Islet precursor cell (in vitro differentiated cells): ENCODE data around the gene ZFAND6.
"Not testable (repeated sequence)": the region's sequence is repeated elsewhere in the genome, so short reads cannot be mapped to it uniquely, and the experiment has no call there.

ENCODE experiments used
- DNase-seq: peaks from one replicate; pipeline ENCODE4 v3.0.0-alpha.2; 2018

Gene ZFAND6

DNA sequence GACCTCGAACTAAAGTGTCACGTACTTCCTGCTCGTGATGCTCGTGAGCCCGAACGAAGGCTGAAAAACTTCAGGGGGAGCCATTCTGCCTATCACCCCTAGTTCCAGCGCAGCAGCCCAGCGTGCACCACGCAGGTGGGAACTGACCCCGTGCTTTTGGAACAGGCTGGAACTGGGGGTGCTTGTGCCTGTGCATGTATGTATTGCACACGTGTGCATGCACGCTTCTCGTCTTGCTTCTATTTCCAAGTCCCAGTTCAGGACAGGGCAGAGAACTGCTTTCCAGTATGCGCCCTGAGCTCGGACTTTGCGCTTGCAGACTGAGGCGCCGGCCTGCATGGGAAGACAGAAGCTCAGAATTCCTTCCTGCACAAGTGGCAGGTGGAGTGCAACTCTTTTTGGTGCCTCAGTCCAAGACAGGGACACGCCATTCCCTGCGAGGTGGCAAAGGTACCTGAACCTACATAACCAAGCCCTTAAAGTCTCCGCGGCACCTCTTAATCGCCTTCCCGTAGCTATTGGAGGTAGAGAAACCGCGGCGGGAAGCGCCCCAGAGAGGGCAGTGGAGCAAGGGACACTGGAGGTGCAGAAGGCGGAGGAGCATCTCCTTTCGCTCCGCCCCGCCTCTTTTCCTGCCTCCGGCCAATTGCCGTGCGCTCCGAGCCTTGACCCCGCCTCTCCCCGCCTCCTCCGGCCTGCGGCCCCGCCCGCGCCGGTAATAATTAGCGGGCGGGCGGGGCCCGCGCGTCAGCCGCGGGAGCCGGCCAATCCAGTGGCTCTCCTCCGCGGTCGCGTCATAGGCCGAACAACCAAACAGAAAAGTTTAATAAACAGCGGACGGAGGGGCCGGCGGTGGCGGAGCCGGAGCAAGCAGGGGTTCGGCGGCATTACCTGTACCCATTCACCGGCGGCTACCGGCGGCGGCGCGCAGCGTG lies at the start of gene ZFAND6:
TSS of gene ZFAND6 (plus strand) at position 826 of the 935 bp plus-strand sequence. CDS start 60,669 bp downstream, outside the sequence.
- peak; percentile 97 for DNase-seq

DNA sequence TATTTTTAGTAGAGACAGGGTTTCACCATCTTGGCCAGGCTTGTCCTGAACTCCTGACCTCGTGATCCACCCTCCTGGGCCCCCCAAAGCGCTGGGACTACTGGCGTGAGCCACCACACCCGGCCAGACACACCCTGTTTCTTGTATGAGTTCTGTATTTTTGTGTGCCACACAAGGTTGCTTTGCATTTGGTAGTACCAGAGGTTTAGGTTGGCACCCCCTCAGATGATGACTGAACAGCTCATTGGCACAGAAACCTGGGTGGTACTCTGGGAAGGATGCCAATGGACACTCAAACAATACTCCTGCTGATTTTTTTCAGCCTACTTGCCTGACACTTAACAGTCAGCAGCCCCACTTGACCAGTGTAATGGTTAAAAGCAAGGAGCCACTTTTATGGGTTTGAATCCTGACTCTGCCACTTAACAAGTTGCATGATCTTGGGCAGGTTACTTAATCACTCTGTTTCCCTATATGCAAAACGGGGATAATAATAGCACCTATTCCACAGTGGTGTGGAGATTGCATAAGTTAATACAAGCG lies 49.3 kb upstream of the ZFAND6 start:
- DNase-seq: no peak

DNA sequence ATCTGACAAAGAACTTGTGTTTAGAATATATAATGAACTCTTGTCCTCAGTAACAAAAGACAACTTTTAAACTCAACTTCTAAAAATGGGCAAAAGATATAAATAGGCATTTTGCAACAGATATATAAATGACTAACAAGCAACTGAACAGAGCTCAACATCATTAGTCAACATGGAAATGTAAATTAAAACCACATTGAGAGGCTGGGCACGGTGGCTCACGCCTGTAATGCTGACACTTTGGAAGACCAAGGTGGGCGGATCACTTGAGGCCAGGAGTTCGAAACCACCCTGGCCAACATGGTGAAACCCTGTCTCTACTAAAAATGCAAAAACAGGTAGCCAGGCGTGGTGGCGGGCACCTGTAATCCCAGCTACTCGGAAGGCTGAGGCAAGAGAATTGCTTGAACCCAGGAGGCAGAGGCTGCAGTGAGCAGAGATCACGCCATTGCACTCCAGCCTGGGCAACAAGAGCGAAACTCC lies 48.4 kb upstream of the ZFAND6 start:
- not testable (repeated sequence) for DNase-seq

DNA sequence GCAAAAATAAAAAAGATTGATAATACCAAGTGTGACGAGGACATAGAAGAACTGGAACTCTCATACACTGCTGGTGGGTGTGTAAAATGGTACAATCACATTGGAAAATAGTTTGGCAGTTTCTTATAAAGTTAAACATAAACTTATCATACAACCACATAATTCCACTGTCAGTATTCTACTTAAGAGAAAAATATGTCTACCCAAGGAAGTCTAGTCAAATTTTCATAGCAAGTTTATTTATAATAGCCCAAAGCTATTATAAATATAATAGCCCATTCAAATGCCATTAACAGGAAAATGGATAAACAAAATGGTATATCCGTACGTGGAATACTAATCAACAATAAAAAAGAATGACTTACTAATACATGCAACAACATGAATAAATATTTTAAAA lies 47.9 kb upstream of the ZFAND6 start:
- DNase-seq: no peak

DNA sequence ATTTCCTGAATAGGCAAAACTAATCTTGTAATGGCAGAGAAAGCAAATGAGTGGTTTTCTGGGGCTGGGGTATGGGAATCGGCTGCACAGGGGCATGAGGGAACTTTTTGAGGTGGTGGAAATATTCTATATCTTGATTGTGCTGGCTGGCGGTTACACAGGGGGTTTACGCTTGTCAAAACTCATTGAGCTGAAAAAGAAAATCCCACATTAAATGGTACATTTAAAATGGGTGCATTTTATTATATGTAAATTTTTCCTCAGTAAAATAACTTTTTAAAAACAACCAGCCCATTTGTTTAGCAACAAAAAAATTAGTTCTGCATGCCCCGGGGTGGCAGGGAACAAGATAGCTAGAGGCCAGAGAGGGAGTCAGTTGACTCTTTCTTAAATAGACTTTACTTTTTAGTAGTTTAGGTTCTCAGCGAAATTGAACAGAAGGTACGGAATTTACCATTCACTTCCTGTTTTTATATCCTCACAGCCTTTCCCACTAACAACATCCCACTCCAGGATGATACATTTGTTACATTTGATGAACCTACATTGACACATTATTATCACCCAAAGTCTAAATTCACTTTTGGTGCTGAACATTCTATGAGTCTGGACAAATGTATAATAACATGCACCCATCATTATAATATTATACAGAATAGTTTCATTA lies 47.3 kb upstream of the ZFAND6 start:
- DNase-seq: no peak

DNA sequence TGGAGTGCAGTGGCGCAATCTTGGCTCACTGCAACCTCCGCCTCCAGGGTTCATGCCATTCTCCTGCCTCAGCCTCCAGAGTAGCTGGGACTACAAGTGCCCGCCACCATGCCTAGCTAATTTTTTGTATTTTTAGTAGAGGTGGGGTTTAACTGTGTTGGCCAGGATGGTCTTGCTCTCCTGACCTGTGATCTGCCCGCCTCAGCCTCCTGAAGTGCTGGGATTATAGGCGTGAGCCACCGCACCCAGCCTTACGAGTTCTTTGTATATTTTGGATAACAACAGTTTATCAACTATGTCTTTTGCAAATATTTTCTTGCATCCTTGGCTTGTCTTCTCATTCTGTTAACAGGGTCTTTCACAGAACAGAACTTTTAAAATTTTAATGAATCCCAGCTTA lies 45.3 kb upstream of the ZFAND6 start:
- not testable (repeated sequence) for DNase-seq

DNA sequence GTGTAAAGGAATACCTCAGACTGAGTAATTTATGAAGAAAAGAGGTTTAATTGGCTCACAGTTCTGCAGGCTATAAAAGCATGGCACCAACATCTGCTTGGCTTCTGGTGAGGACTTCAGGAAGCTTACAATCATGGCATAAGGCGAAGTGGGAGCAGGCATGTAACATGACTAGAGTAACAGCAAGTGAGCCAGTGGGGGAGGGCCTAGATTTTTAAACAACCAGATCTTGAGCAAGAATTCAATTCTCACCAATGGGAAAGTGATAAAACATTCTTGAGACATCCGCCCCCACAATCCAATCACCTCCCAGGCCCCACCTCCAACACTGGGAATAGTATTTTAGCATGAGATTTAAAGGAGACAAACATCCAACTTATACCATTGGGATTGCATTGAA lies 44.3 kb upstream of the ZFAND6 start:
- DNase-seq: no peak

DNA sequence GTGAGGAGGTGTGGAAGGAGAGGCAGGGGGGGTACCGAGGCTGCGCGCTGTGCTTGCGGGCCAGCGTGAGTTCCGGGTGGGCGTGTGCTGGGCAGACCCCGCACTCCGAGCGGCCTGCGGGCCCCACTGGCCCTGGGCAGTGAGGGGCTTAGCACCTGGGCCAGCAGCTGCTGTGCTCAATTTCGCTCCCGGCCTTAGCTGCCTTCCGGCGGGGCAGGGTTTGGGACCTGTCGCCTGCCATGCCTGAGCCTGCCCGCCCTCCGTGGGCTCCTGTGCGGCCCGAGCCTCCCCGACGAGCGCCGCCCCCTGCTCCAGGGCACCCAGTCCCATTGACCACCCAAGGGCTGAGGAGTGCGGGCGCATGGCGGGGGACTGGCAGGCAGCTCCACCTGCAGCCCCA lies 43.0 kb upstream of the ZFAND6 start:
- not testable (repeated sequence) for DNase-seq

DNA sequence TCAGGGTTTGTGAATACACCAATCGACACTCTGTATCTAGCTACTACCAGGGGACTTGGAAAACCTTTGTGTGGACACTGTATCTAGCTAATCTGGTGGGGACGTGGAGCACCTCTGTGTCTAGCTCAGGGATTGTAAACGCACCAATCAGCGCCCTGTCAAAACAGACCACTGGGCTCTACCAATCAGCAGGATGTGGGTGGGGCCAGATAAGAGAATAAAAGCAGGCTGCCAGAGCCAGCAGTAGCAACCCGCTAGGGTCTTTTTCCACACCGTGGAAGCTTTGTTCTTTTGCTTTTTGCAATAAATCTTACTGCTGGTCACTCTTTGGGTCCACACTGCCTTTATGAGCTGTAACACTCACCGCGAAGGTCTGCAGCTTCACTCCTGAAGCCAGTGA lies 42.3 kb upstream of the ZFAND6 start:
- DNase-seq: not testable (repeated sequence)

DNA sequence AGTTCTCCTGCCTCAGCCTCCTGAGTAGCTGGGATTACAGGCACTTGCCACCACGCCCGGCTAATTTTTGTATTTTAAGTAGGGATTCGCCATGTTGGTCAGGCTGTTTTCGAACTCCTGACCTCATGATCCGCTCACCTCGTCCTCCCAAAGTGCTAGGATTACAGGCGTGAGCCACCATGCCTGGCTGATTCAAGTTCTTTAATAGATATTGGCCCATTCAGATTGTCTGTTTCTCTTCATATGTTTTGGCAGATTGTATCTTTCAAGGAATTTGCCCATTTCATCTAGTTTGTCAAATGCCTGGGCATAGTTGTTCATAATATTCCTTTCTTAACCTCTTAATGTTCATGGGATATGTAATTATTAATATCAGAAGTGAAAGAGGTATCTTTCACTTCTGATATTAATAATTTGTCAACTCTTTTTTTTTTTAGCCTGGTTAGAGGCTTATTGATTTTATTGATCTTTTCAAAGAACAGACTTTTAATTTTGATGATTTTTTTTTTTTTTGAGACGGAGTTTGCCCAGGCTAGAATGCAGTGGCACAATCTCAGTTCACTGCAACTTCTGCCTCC lies 40.2 kb upstream of the ZFAND6 start:
- DNase-seq: no peak

DNA sequence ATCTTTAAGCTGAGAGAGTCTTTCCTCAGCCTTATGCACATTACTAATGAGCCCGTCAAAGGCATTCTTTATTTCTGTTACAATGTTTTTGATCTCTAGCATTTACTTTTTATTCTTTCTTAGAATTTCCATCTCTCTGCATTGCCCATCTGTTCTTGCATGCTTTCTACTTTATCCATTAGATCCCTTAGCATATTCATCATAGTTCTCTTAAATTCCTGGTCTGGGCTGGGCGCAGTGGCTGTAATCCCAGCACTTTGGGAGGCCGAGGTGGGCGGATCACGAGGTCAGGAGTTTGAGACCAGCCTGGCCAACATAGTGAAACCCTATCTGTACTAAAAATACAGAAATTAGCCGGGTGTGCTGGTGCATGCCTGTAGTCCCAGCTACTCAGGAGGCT lies 39.3 kb upstream of the ZFAND6 start:
- DNase-seq: not testable (repeated sequence)

DNA sequence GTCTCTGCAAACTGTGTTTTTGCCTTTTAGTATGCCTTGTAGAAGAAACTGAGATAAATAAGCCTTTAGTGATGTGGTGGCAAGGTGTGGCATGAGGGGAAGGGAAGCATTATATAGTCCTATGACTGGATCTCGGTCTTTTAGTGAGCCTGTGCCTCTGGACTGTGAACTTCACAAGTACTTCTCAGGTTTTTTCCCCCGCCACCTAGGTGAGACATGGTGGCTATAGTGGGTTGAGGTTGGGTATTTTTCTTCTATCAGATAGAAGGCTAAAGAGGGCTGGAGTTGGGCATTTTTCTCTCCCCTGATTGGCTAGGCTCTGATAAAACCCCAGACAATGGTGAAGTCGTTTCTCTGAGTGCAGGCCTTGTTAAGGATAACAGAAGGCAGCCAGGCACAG lies 38.7 kb upstream of the ZFAND6 start:
- no peak for DNase-seq

DNA sequence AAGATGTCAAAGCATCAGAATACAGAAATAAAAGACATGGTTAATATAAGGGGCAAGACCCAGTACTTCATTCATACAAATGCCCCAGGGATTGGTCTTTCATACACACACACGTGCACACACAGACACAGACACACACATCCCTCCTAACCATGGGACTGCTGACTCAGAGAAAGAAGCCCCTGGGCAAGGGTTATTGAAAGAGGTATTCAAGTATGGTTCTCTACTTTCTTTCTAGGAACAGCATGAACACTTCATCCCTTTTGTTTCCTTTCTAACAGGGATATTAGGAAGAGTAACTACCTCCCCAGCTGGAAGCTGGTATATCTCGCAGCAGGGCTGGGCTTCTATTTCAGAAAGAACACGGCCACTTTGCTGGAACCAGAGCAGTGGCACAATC lies 33.2 kb upstream of the ZFAND6 start:
- no peak for DNase-seq

DNA sequence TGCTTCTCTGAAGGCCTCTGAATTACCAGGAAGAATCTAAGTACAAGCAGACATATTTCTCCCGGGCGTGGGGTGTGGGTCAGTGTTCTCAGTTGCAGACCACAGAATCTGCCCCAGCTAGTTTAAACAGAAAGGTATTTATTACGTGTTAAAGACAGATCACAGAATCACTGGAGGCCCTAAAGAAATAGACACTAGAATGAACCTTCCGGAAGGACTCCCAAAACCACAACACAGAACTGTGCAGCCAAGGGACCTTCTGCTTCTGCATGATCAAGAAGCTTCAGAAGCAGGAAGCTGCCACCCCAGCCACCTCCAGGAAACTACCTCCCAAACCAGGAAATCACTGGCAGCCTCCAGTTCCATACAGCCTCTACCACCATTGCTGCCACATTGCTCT lies 32.7 kb upstream of the ZFAND6 start:
- DNase-seq: no peak

DNA sequence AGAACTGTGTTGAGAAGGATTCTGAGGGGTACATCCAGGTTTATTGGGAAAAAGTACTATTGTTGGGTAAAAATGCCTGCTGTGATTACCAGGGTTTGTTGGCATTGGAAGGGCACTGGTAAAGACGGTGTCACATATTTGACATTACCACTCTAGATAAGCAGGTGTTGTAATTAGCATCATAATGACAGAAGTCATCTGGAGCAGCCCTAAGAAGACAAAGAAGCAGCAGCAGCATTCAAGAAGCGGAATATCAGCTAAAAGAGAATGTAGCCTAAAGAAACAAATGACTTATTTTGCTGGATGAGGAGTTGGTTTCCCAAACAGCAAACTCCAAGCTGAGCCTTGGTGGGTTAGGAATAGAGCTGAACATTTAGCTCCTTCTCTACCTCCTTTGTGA lies 30.5 kb upstream of the ZFAND6 start:
- no peak for DNase-seq

DNA sequence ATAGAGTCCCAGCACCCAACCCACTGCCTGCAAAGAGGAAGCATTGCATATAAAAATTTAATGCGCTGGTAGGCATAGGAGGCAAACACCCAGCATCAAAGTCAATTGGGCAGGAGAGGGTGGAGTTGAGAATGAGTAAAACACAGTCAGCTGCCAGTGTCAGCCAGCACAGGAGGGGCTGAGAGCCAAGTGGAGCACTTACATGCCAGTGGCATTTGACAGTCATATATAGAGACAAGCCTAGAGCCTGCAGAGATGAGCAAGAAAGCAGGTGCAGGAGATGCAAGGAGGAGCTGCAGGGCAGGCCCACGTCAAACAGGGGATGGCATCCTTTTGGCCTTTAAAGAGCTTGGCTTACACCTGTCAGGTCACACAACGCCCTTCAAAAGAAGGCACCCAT lies 27.6 kb upstream of the ZFAND6 start:
- DNase-seq: no peak

DNA sequence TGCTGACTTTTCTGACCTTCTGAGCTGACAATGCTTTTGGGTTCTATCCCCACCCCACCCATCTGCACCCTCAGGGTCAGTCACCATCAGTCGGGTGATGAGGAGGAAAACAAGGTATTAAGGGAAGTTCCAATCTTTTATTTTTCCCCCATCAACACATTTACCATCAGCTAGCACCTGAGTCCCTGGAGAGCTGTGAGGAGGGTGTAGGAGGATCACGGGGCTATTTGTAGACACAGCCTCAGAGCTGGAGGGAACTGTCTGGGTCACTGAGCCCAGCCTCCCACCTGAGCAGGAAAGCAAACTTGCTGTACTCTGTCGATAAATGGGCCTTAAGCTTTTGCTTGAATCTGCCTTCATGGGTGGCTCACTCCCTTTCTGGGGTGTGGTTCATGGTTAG lies 24.8 kb upstream of the ZFAND6 start:
- no peak for DNase-seq

DNA sequence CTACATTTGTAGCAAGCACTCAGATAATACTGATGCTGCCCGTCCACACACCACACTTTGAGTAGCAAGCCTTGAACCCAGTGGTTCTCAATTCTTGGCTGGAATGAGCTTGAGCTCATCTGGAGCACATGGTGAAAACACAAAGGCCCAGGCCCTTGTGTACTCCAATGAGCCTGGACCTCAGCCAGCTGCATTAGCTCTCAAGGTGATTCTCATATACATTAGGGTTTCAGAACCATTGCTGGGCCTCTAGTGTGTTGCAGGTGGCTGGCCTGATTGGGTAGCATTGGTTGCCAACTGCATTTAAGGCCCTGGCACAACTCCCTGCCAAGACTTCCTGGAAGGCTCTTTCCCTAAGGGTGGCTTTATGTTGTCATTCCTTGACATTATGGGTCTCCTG lies 23.4 kb upstream of the ZFAND6 start:
- no peak for DNase-seq

DNA sequence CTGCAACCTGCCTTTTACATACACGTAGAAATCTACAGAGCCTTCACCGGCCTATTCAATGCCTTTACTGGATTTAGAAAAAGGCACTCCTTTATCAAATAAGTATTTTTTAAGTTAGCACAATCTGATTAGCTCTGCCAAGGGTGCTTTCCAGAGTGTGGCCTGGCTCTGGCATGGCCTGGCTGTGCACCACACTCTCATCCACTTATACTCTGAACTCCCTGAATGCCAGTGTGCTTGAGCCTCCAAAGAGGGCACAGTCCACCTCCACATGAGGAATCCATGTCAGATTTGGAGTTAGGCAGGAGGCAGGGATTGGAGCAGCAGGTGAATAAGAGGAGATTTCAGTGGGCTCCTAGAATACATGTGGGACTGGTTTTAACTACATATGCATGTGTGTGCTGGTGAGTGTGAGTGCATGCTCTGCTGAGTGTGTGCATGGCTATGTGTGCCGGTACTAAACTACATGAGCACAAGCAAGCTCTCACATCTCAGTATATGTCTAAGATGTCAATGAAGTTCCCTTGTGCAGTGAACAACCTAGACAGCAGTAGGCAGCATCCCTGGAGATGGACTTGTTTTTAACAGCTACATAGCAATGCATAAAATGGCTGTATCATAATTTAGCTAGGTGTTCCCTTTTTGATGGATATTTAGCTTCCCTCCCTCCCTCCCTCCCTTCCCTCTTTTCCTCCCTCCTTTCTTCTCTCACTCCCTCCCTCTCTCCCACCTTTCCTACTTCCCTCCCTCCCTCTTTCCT lies 17.8 kb upstream of the ZFAND6 start:
- DNase-seq: no peak

DNA sequence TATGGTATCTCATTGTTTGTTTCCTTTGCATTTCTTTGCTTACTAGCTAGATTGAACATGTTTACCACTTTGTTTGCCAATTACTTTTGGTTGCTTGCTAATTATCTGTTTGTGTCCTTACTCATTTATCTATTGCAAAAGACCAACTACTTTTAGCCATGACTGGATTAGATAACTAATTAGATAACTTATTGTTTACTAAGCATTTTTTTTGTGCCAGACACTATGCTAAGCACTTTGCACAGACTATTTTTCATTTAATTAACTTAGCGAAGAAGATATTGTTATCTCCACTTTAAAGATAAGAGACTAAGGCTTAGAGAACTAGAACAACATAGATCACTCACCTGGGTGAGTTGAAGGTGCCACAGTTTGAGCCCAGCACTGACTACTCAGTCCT lies 16.9 kb upstream of the ZFAND6 start:
- no peak for DNase-seq

DNA sequence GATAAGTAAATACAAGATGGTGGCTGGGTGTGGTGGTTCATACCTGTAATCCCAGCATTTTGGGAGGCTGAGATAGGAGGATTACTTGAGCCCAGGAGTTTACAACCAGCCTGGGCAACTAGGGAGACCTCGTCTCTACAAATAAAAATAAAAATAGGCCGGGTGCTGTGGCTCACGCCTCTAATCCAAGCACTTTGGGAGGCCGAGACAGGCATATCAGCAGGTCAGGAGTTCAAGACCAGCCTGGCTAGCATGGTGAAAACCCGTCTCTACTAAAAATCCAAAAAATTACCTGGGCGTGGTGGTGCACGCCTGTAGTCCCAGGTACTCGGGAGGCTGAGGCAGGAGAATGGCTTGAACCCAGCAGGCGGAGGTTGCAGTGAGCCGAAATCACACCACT lies 14.3 kb upstream of the ZFAND6 start:
- DNase-seq: not testable (repeated sequence)

DNA sequence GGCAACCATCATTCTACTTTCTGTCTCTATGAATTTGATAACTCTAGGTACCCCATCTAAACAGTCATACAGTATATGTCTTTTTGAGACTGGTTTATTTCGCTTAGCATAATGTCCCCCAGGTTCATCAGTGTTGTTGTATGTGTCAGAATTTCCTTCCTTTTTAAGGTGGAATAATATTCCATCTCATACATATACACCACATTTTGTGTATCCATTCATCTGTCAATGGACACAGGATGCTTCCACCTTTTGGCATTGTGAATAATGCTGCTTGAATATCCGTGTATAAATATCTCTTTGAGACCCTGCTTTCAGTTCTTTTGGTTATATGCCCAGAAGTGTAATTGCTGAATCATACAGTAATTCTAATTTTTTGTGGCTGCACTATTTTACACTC lies 10.4 kb upstream of the ZFAND6 start:
- no peak for DNase-seq
